Trophoblast cell (in vitro differentiated cells and primary cell): ENCODE results near the gene YJEFN3.

Source experiments
- DNase-seq, 2 donors: peaks; one replicate each; pipeline ENCODE4 v3.0.0-alpha.2; 2016
- H2AFZ ChIP-seq: 2 replicates; pipeline ENCODE4 v1.6.1; 2013; ENCODE audit warnings: low read length, moderate library complexity, mild to moderate bottlenecking; ENCODE audit not compliant: insufficient read depth, poor library complexity
- H2AK5ac ChIP-seq: 2 replicates; pipeline ENCODE4 v1.6.1; 2013; ENCODE audit warnings: mild to moderate bottlenecking, low read length
- H2BK120ac ChIP-seq: 2 replicates; pipeline ENCODE4 v1.6.1; 2013; ENCODE audit warnings: low read length, mild to moderate bottlenecking, moderate library complexity; ENCODE audit not compliant: insufficient read depth, poor library complexity
- H2BK12ac ChIP-seq: 2 replicates; pipeline ENCODE4 v1.6.1; 2013; ENCODE audit warnings: mild to moderate bottlenecking, low read length, moderate library complexity
- H2BK5ac ChIP-seq: 2 replicates; pipeline ENCODE4 v1.6.1; 2013; ENCODE audit warnings: low read length, low read depth, moderate library complexity, mild to moderate bottlenecking; ENCODE audit not compliant: poor library complexity
- H3K14ac ChIP-seq: 2 replicates; pipeline ENCODE4 v1.6.1; 2013; ENCODE audit warnings: mild to moderate bottlenecking, low read length
- H3K18ac ChIP-seq: 2 replicates; pipeline ENCODE4 v1.6.1; 2013; ENCODE audit warnings: mild to moderate bottlenecking, low read length
- H3K23ac ChIP-seq: 2 replicates; pipeline ENCODE4 v1.6.1; 2013; ENCODE audit warnings: low read length
- H3K27ac ChIP-seq: 2 replicates; pipeline ENCODE4 v1.5.1; 2013; ENCODE audit warnings: low read depth, mild to moderate bottlenecking, inconsistent platforms, low read length, moderate library complexity
- H3K27me3 ChIP-seq: 2 replicates; pipeline ENCODE4 v1.6.1; 2013; ENCODE audit warnings: inconsistent platforms, mild to moderate bottlenecking, low read length, moderate library complexity; ENCODE audit not compliant: insufficient read depth
- H3K36me3 ChIP-seq, 2 experiments: 1 replicate in 1 of 2; 2 replicates in 1 of 2; pipeline ENCODE4 v1.6.1; 2013; ENCODE audit warnings: low read length in 2 of 2, mild to moderate bottlenecking in 2 of 2, moderate library complexity in 1 of 2; ENCODE audit not compliant: insufficient read depth in 2 of 2, control insufficient read depth in 1 of 2
- H3K4ac ChIP-seq: 2 replicates; pipeline ENCODE4 v1.6.1; 2013; ENCODE audit warnings: low read depth, mild to moderate bottlenecking, low read length, moderate library complexity
- H3K4me1 ChIP-seq, 2 experiments: 1 replicate in 1 of 2; 2 replicates in 1 of 2; pipeline ENCODE4 v1.6.1; 2013; ENCODE audit warnings: low read length in 2 of 2, mild to moderate bottlenecking in 2 of 2, moderate library complexity in 1 of 2; ENCODE audit not compliant: insufficient read depth in 2 of 2, control insufficient read depth in 1 of 2
- H3K4me2 ChIP-seq: 2 replicates; pipeline ENCODE4 v1.6.1; 2013; ENCODE audit warnings: inconsistent platforms, mild to moderate bottlenecking, low read length, moderate library complexity
- H3K4me3 ChIP-seq: 2 replicates; pipeline ENCODE4 v1.5.1; 2013; ENCODE audit warnings: mild to moderate bottlenecking, low read depth, low read length, inconsistent platforms
- H3K79me1 ChIP-seq: one replicate; pipeline ENCODE4 v1.6.1; 2013; ENCODE audit warnings: low read length
- H3K79me2 ChIP-seq: 2 replicates; pipeline ENCODE4 v1.6.1; 2013; ENCODE audit warnings: low read length, mild to moderate bottlenecking; ENCODE audit not compliant: control insufficient read depth, insufficient read depth, poor library complexity
- H3K9ac ChIP-seq: 2 replicates; pipeline ENCODE4 v1.6.1; 2013; ENCODE audit warnings: mild to moderate bottlenecking, low read length
- H3K9me3 ChIP-seq: 2 replicates; pipeline ENCODE4 v1.6.1; 2013; ENCODE audit warnings: low read depth, mild to moderate bottlenecking, control low read depth, inconsistent platforms, low read length; ENCODE audit not compliant: insufficient read depth
- H4K12ac ChIP-seq: 2 replicates; pipeline ENCODE4 v1.6.1; 2013; ENCODE audit warnings: low read depth, mild to moderate bottlenecking, low read length, moderate library complexity
- H4K8ac ChIP-seq: 2 replicates; pipeline ENCODE4 v1.6.1; 2013; ENCODE audit warnings: low read depth, mild to moderate bottlenecking, low read length, moderate library complexity
- H4K91ac ChIP-seq: one replicate; pipeline ENCODE4 v1.6.1; 2013; ENCODE audit warnings: low read depth, mild to moderate bottlenecking, low read length, moderate library complexity
- WGBS: extraction: QIAGEN DNeasy Blood & Tissue Kit; methylation state at CpG from one replicate; pipeline ENCODE4 v1.1.7; 2013; ENCODE audit warnings: missing lambda C conversion rate; ENCODE audit not compliant: insufficient read length, insufficient coverage; ENCODE audit errors: extremely low coverage; 5-methylcytosine and 5-hydroxymethylcytosine counted together

YJEFN3 gene

DNA sequence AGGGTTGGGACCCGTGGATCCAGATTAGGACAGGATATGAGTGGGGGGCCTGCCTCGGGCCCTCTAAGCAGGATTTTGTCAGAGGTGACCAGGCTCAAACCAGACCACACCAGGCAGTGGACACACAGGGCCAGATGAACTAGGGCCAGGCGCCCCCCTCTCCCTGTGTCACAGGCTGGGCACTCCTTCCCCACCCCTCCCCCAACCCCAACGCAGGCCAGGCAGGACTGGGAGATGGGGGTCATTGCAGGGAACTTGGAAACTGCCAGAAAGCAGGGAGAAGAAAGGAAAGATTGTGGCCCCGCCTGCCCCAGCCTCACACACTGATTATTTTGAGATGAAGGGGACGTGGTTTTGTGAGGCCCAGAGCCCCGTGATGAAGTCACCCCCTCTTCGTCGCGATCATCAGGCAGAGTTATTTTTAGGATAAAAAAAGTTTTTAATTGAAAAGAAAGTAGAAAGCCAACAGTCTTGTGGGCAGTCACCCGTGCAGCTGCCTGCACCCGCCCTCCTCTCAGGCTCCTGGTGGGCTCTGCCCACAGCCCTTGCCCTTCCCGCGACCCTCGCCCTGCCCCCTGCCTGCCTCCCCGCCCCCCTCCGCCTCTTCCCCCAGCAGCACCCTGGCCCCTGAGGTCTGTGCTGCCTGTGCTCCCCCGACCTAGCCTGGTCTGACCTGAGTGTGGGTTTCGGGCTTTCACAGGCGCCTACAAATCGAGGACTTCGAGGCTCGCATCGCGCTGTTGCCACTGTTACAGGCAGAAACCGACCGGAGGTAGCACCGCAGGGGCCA, 1.9 kb upstream of the YJEFN3 start:
- Histone ChIP-seq H2AK5ac (no peak overlapping the region), H3K27ac (no peak overlapping the region), H2BK5ac (no peak overlapping the region), H3K79me1 (no peaks in the 10 kb centered on the region), H3K18ac (no peak overlapping the region), H3K27me3 (no peaks in the 10 kb centered on the region), H3K9me3 (peaks cover 6% of the 10 kb centered on the region), H3K4me2 (no peak overlapping the region), H4K8ac (no peak overlapping the region), H3K4me1 (peaks cover 0 to 2% of the 10 kb centered on the region in 2 experiments), H3K23ac (no peak overlapping the region), H3K9ac (no peak overlapping the region), H2BK12ac (no peak overlapping the region), H2AFZ (no peak overlapping the region), H3K4me3 (no peak overlapping the region), H3K4ac (no peak overlapping the region), H3K36me3 (peaks cover 48 to 59% of the 10 kb centered on the region in 2 experiments), H2BK120ac (no peak overlapping the region), H4K91ac (no peak overlapping the region), H3K79me2 (no peaks in the 10 kb centered on the region), H3K14ac (no peak overlapping the region), H4K12ac (no peak overlapping the region)
- no peak for DNase-seq
- WGBS, result no CpG with 5 or more reads among the region's 28 CpGs

- H3K4me2 ChIP-seq, result no peak overlapping the region
- peaks cover 48 to 59% of the 10 kb centered on the region in 2 experiments for H3K36me3 ChIP-seq
- H3K14ac ChIP-seq, result no peak overlapping the region
- no peak overlapping the region for H3K4ac ChIP-seq
- H4K8ac ChIP-seq, result no peak overlapping the region
- H4K91ac ChIP-seq, result no peak overlapping the region
- H2AK5ac ChIP-seq, result no peak overlapping the region
- H3K79me1 ChIP-seq, result no peaks in the 10 kb centered on the region
- peaks cover 0 to 3% of the 10 kb centered on the region in 2 experiments for H3K4me1 ChIP-seq
- no peak for DNase-seq
- no peaks in the 10 kb centered on the region for H3K79me2 ChIP-seq
- H2BK5ac ChIP-seq, result no peak overlapping the region
- H2AFZ ChIP-seq, result no peak overlapping the region
- no peak overlapping the region for H2BK12ac ChIP-seq
- H3K4me3 ChIP-seq, result no peak overlapping the region
- H3K27ac ChIP-seq, result no peak overlapping the region
- WGBS, result no CpG with 5 or more reads among the region's 9 CpGs
- H3K9me3 ChIP-seq, result peaks cover 6% of the 10 kb centered on the region
- no peak overlapping the region for H3K9ac ChIP-seq
- no peak overlapping the region for H4K12ac ChIP-seq
- no peak overlapping the region for H3K18ac ChIP-seq
- no peaks in the 10 kb centered on the region for H3K27me3 ChIP-seq
- no peak overlapping the region for H3K23ac ChIP-seq
- H2BK120ac ChIP-seq, result no peak overlapping the region
Measured at GRCh38 chr19:19527371-19527656, 1.4 kb upstream of the YJEFN3 start.

DNA sequence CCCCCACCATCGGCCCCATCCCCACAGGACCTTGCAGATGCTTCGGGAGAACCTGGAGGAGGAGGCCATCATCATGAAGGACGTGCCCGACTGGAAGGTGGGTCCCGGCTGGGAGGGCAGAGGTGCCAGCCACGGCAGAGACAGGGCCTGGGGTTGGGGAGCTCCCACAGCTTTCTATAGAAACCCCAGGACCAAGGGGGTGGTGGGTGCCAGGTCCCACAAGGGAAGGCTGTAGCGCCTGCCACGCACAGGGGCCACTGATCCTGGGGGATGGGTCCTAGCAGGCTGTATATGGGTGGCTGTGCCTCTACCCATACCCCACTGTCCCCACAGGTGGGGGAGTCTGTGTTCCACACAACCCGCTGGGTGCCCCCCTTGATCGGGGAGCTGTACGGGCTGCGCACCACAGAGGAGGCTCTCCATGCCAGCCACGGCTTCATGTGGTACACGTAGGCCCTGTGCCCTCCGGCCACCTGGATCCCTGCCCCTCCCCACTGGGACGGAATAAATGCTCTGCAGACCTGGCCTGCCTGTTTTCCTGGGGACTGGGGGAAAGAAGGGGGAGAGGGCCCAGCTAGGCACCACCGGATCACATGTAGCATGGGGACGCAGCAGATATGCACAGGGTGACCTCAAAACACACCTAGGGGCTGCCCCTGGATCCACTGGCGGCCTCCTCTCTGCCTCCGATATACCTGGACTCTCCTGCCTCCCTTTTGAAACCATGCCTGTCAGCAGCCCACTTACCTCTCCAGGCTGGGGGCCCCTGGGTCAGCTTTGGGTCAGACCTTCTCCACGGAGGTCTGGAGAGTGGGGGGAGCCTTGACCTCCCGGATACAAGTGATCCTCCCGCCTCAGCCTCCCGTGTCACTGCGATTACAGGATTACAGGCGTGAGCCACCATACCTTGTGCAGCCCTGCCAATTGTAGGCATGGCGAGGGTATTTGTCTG, 761 bp upstream of the YJEFN3 start:
- Histone ChIP-seq H3K27ac (no peak overlapping the region), H2BK5ac (no peak overlapping the region), H4K8ac (no peak overlapping the region), H3K27me3 (no peaks in the 10 kb centered on the region), H3K79me1 (no peaks in the 10 kb centered on the region), H3K9me3 (peaks cover 6% of the 10 kb centered on the region), H2AFZ (no peak overlapping the region), H3K79me2 (no peaks in the 10 kb centered on the region), H4K12ac (no peak overlapping the region), H3K4me3 (no peak overlapping the region), H3K18ac (no peak overlapping the region), H3K9ac (no peak overlapping the region), H2BK12ac (no peak overlapping the region), H3K4ac (no peak overlapping the region), H3K23ac (no peak overlapping the region), H3K4me1 (peaks cover 0 to 5% of the 10 kb centered on the region in 2 experiments), H3K36me3 (peaks cover 48 to 59% of the 10 kb centered on the region in 2 experiments), H2BK120ac (no peak overlapping the region), H3K14ac (no peak overlapping the region), H2AK5ac (no peak overlapping the region), H4K91ac (no peak overlapping the region), H3K4me2 (no peak overlapping the region)
- no peak for DNase-seq
- no CpG with 5 or more reads among the region's 27 CpGs for WGBS

DNA sequence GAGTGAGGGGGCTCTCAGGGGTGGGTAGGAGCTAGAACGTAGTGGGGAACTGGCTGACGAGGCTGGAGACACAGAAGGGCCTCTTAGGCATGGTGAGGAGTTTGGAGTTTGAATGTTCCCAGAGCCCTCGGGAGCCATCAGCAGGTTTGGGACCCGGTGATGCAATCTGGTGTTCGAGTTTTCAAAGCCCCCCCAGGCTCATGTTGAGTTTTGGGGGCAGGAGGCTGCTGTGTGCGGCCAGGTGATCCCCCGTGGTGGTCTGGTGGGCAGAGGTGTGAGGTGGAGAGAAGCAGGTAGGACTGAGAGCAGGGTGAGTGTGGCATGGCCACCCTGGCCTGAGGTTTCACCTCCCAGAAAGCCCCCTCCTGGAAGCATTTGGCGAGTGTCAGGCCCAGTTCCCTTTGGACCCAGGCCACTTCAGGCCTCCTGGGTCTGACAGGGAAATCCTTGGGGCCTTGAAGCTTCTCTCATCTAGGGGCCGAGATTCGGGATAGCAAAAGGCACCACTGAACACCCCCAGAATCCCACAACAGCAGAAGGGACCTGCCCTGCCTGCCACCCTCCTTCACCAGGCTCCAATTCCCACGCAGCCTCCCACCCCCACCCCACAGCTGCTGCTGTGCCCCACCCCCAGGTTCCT, 1.2 kb downstream of the YJEFN3 start:
- Histone ChIP-seq H4K91ac (no peak overlapping the region), H3K9me3 (peaks cover 6% of the 10 kb centered on the region), H3K79me2 (no peaks in the 10 kb centered on the region), H3K27ac (no peak overlapping the region), H3K23ac (no peak overlapping the region), H2BK12ac (no peak overlapping the region), H3K4me2 (no peak overlapping the region), H3K4me3 (no peak overlapping the region), H2AFZ (no peak overlapping the region), H3K4me1 (peaks cover 0 to 5% of the 10 kb centered on the region in 2 experiments), H3K79me1 (no peaks in the 10 kb centered on the region), H3K27me3 (no peaks in the 10 kb centered on the region), H3K4ac (no peak overlapping the region), H4K12ac (no peak overlapping the region), H4K8ac (no peak overlapping the region), H3K9ac (no peak overlapping the region), H2BK5ac (no peak overlapping the region), H3K14ac (no peak overlapping the region), H2AK5ac (no peak overlapping the region), H3K36me3 (peaks cover 42 to 52% of the 10 kb centered on the region in 2 experiments), H3K18ac (no peak overlapping the region), H2BK120ac (no peak overlapping the region)
- no CpG with 5 or more reads among the region's 11 CpGs for WGBS
- DNase-seq, result no peak
